Stimulated activated CD4-positive, alpha-beta T cell treated with anti-CD3 and anti-CD28 coated beads, TNF-alpha, amount 100 ng/mL, for 24 hours (primary cell): ENCODE measurements around the gene MEGF10.

Experiments
- DNase-seq, 3 experiments: peaks; one replicate each; pipeline ENCODE4 v3.0.0-alpha.2; 2020; ENCODE audit warnings: low read depth in 3 of 3

Gene MEGF10

DNA sequence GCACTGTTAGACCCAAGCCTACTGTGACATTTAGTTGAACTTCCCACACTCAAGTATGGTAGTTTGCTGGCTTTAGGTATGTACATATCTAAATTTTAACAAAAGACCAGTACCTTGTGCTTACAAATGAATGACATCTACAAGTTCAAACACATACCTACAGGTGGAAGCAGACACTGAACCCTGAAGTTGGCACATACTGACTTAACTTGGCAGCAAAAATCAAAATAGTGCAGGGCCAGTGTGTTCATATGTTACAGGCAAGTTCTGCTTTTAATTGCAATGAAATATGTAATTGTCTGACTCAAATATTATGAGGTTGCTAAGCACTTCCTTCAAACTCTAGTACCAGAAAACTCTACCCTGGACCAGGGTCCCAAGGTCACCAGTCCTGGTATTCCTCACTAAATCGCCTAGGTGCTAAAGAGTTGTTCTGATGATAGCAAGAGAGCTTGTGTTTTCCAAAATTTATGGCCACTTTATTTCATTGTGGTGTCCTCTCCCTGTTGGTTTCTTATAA lies 77.4 kb downstream of the MEGF10 start:
- no peak for DNase-seq

DNA sequence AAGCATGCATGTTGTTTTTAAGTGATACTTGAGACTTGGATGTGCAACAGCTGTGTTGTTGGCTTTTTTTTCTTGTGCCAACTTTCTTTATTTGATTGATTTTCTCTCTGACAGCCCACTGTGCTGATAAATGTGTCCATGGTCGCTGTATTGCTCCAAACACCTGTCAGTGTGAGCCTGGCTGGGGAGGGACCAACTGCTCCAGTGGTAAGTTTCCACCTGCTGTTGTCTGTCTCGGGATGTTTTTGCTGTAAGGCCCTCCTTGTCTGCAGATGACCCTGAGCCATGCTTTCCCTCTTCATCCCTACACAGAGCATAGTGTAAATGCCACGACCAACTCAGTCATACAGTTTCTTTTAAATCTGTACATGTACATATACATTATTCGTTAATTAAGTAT lies 79.2 kb downstream of the MEGF10 start:
- no peak for DNase-seq

DNA sequence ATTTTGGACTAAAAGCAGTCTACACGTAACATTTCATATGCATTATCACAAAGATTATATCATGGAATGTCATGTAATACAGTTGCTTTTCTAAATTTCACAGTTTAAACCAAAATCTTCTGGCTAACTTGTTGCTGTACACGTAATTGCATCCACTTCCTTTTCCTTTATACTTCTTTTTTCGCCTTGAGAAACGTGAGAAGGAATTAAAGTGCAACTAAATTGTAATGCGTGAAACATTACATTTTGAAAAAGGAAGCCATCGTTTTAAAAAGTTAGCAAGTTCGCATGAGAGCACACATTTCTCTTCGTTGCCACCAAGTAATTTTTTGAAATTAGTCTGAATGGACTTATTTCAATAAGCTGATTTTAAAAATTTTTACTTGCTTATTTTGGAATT lies 80.0 kb downstream of the MEGF10 start:
- DNase-seq: no peak

DNA sequence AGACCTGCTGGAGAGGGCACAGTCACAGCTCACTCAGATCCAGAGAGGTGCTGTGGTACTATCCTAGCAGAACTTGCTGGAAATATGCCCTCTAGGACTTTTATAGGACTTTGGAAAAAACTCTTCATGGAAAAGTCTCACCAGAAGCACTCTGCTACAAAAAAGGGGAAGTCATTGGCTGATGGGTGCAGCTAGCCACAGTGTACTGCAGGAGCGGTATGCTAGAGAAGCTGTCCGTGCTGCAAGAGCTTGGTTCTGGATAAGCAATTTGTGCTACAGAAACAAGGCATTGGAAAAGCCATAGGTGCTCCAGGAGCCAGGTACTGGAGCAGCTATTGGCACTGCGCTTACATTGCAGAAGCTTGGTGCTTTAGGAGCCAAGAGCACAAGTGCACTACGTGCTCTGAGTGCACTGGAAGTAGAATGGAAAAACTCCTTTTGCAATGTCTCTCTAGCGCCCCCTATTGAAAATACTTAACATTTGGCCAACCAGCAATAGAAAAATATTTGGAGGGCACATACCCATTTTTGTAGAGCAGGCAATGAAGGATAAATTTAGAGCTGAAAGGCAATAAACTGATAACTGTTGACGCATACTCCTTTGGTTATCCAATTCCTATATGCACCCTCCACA lies 83.4 kb downstream of the MEGF10 start:
- DNase-seq: no peak

DNA sequence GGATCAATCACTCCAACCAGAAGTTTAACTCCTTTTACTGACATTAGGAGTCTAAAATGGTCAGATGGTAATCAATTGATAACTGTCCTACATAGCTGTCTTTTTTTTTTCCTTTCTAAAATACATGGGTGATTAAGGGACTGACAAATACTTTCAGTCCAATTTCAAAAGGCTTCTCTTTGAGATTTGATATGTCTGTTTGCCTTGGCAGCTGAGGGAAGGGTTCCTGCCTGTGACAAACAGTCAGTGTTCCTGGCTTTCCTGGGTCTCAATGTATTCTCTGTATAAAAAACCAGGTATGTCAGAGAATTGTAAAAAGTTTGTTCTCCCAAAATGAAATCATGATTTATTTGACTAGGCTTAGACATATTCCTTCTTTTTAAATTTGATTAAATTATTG lies 84.5 kb downstream of the MEGF10 start:
- no peak for DNase-seq

DNA sequence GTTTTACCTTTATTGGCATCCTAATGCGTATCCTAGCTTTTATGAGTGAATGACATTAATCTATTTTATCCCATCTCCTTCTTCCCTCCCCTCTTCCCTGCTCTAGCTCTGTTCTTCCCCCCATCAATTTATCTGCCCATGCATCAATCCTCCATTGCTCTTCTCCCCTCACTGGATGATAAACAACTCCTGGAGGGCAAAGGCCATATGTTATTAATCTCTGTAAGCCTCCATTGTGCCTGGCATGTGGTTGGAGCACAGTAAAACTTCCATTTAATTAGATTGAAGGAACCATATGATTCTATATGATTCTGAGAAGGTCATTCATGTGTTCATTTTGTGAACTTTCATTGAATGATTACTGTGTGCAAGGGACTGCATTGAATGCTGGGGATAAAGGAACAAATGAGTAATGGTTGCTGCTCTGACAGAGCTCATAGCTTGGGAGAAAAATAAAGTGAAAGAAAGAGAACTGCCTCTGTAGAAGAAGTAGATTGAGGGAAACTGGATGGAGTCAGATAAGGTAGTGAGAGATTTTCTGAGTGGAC lies 85.0 kb downstream of the MEGF10 start:
- no peak for DNase-seq

DNA sequence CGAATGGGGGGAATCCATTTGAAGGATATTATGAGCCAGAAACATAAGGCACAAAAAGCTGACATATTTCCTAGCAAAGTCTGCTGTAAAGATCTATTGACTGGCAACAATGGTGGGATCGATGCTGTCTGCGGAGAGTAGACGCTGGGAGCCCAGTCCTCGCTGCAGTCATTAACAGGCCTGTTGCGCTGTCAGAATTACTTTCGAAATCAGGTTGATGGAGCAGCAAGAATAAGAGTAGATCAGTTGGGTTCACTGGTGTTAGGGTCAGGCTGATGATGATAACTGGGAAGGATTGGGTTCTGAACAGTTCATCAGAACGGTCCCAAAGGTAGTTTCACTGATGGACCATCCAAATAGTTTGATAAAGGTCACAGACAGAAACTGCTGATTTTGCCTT lies 87.1 kb downstream of the MEGF10 start:
- DNase-seq: no peak

DNA sequence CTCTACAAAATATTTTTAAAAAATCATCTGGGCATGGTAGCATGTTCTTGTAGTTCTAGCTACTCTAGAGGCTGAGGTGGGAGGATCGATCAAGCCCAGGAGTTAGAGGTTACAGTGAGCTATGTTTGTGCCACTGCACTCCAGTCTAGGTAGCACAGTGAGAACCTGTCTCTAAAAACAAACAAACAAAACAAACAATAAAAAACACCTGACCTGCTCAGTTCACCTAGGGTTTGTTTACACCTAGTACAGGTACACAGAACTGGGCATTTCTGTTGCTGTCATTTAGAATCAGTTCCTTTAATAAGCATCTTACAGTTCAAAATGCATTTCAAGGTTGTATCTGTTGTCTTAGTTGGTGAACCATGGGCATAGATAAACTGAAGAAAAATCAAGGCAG lies 95.3 kb downstream of the MEGF10 start:
- no peak for DNase-seq

DNA sequence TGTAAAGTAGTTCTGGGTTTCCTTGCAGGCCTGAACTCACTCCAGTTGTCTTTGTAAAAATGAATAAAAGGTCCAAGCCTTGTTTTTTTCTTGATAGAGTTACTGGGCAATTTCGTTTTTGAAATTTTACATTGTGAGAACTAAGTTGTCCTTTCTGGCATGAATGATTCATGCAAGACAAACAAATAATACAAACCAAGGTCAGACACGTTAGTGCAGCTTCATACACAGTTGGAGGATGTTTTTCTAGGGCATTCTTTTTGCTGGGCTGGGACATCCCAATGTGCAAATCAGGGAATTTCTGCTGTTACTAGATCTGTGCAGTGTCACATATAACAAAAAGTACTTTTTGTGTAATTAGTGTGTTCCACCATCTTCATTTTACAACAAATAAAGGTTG lies 96.0 kb downstream of the MEGF10 start:
- DNase-seq: no peak

DNA sequence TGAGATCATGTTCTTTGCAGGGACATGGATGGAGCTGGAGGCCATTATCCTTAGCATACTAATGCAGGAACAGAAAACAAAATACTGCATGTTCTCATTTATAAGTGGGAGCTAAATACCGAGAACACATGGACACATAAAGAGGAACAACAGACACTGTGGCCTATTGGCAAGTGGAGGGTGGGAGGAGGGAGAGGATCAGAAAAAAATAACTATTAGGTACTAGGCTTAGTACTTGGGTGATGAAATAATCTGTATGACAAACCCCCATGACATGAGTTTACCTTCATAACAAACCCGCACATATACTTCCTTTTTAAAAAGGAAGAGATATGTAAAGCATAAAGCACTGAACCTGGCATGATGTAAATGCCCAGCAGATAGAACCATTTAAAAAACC lies 99.0 kb downstream of the MEGF10 start:
- no peak for DNase-seq

DNA sequence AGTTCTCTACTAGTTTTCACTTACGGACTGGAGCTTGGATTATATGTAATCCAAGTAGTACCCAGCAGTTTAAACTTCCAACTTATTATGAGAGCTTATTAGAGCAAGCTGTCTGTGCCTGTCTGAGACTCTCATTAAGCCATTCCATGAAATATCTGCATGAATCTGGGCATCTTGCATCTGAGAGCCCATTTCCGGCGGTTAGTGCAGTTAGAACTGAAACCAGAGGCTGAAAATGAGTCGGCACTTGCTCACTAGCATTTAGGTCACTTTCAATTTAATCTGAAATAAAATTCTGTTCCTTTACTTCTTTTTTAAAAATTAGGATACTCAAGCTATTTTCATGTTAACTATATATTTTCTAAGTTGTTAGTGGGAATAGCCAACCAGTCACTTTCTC lies 102.2 kb downstream of the MEGF10 start:
- DNase-seq: no peak

DNA sequence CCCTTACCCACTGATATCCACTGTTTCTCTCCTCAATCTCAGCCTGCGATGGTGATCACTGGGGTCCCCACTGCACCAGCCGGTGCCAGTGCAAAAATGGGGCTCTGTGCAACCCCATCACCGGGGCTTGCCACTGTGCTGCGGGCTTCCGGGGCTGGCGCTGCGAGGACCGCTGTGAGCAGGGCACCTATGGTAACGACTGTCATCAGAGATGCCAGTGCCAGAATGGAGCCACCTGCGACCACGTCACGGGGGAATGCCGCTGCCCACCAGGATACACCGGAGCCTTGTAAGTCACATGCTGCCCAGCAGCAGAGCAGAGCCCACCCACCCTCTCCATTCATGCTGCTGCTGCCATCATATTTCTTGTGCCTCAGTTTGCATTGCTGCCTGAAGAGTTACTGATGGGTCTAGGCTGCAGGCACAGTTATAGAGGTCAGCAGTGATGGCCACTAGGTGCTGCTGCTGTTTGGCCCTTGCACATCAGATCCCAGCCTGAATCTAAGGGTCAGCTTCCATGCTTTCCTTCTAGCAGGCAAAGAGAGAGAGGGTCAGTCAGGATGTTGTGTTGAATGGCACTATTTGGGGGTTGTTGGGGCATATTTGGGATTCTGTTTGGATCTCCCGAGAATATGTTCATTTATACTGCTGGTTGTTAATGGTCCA lies 106.0 kb downstream of the MEGF10 start:
- no peak for DNase-seq

DNA sequence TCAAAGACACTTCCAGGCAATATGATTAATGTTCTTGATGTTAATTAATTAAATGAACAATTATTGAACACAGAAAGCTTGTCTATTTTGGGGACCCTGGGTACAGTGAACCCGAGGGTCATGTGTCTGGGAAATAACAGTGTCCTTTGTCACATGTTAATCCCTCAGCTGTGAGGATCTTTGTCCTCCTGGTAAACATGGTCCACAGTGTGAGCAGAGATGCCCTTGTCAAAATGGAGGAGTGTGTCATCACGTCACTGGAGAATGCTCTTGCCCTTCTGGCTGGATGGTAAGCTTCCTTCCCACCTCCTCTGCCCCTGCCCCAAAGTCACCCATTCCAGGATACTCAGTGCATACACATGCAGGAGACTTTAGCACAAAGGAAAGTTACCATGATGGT lies 107.9 kb downstream of the MEGF10 start:
- no peak for DNase-seq

DNA sequence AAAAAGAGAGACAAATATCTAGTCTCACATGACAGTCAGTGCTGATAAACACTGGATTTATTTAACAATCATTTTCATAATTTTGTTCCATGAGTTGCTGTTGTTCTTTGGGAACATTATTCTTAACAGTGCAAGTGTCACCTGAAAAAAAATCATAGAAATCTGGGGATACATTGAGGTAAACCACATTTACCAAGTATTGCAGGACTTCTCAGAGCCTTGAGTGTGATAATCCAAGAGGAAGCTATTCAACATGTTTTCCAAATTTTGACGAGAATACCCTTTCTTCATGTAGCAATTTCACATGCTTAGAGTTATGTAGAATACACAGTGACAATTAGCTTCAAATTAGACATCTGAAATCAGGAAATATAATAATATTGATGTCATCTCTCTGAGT lies 108.5 kb downstream of the MEGF10 start:
- DNase-seq: no peak

DNA sequence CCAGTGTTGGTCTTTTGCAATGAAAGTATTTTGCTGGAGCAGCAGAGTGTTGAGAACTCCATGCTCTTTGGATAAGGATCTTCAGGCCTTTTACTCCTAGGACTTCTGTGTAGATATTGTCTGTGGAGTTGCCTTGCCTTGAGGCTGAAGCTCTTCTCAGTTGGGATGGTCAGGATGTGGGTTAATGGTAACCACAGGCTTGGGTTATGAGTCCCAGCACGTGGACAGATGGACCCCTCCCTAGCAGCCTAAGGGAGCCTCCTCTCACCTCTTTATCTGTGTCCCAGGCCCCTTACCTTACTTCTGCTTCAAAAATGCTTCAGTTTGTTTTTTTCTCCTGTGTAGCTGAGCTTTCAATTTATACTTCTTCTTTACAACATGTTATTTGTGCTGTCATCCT lies 109.9 kb downstream of the MEGF10 start:
- no peak for DNase-seq

DNA sequence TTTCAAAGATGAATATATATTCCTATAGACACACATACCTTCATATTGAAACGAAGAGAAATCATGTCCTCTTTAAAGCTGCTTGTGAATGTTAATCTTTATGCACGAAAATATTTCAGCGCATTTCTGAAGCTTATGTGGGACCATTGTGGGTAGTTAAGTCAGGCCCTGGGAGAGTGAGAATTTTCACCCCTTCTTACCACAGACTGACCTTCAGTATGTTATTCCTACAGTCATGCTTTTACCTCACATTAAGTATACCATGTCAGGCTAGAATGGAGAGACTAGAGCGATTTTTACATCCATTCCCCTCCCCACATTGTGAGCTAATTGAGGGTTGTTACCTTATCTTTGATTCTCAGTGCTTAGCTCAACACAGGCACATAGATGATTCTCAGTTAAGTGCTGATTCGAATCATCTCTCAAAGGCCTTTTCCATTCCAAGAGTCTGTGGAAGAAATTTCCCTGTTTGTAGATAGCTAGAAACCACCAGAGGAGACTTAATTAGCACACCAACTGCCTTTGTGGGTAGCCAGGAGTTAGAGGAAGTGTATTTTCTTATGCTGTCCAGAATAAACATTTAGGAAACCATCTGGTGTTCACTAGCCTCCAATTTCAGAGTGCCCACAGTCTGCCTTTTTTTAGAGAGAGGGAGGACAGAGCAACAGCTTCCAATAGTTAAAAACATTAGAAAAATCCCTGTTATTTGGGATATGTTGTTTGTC lies 110.5 kb downstream of the MEGF10 start:
- DNase-seq: no peak

DNA sequence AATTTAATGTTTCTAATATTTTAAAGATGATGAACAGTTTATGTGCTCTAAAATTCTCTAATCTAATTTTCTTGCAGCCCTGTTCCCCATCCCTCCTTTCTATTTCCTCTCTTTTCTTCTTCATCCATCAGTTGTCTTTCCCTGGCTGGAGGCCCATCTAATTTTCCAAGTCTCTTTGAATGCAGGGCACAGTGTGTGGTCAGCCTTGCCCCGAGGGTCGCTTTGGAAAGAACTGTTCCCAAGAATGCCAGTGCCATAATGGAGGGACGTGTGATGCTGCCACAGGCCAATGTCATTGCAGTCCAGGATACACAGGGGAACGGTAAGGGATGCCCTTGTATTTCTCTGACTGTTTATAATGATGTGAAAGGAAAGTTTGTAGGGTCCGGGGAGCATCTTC lies 111.8 kb downstream of the MEGF10 start:
- no peak for DNase-seq

DNA sequence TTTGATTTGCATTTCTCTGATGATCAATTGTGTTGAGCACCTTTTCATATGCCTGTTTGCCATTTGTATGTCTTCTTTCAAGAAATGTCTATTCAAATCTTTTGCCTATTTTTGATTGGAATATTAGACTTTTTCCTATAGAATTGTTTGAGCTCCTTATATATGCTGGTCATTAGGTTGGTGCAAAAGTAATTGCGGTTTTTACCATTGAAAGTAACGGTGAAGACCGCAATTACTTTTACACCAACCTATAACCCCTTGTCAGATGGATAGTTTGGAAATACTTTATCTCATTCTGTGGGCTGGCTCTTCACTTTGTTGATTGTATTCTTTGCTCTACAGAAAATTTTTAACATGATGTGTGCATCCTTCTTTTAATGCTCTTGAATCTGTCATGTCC lies 113.6 kb downstream of the MEGF10 start:
- no peak for DNase-seq

DNA sequence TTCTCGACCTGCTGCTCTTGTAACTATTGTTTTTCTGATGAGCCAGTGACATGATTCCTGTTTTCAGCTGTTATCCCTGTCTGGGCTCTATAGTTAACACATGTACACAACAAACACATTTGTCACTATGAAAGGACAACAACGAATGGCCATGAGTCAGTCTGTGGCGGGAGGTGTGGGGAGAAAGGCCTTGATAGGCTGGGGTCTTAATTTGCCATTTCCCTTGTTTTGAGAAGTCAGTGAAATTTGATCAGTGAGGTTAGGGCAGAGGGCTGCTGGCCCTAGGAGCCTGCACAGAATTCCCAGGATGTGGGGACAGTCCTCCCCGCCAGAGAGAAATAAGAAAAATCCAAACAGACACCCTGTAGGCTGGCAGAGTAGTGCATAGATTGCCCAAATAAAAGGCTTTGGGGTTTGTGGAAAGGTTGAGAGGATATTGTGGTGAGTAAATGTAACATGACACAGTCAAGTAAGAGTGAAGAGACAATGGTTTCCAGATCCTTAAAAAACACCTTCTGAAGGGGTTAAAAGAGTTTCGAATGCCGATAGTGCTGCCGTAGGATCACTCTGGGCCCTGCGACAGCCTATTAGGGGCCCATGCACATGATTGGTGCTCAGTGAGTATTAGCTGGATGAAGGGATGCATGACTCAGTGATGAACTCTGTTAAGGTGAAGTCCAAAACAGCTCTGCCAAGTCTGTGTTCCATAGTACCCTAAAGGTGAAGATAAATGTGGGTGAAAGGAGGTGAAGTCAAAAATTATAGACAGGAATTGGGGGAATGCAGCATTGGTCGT lies 115.9 kb downstream of the MEGF10 start:
- no peak for DNase-seq

DNA sequence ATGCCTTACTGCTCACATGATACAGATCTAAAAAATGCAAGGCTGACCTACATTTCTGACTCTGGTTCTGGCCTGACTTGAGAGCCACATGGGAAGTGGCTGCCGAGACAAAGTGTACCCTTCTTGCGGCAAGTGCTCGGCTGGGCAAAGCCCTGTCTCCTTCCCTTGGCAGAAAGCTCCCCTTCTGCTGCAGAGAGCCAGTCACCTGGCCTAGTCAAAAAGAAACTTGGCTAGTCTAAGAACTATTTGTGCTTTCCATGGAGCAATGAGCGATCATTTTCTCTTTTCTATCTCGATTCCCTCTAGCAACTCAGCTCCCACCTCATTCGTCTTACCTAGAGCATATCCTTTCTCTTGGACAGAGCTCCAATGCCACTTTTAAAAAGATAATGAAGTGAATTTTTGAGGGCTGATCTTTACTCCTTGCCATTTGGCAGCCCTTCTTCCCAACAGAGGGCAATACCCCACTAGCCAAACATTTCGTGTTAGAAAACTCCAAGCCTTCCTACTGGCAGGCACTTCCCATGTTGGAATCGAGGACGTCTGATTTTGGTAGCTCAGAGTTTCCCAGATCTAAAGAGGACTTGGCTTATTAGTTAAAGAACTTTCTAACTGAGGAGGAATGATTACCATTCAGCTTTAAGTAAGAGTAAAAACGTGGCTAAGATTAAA lies 118.8 kb downstream of the MEGF10 start:
- DNase-seq: no peak

DNA sequence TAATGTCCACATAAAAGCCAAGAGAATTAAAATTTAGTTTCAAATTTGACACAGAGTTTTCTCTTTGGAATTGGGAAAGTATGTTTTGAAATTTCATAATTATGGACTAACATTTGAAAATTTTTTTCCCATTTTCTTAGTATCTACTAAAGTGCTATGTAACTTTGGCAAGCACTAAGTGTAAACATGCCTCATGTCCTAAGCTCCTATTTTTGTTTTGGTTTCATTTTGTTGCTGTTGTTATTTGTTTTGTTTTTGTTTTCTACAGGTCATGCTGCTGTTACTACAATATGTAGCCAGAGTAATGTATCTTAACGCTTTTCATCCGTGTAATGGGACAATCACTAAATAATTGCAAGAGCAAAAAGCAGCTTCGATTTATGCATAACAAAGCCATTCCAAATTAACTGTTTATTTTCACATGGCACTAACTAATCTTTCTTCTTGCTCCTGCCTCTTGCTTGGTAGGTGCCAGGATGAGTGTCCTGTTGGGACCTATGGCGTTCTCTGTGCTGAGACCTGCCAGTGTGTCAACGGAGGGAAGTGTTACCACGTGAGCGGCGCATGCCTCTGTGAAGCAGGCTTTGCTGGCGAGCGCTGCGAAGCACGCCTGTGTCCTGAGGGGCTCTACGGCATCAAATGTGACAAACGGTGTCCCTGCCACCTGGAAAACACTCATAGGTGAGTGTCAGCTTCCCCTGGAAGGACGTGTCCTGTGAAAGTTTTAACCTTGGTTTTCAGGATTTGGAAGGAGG lies 119.5 kb downstream of the MEGF10 start:
- DNase-seq: no peak
